Measurements from ENCODE around the gene ARMC7. TPM values are rescaled to one million over a fixed set of nuclear protein-coding genes. Genes with fewer than 3 reads are reported as not detected.

ARMC7 gene
- total and polyA plus RNA-seq, 10 of the 15 experiments (the other 5 are each of a cell fraction or from before 2014, with no cell fraction given) = 1.5 to 19.8 (median 6.3) TPM

DNA sequence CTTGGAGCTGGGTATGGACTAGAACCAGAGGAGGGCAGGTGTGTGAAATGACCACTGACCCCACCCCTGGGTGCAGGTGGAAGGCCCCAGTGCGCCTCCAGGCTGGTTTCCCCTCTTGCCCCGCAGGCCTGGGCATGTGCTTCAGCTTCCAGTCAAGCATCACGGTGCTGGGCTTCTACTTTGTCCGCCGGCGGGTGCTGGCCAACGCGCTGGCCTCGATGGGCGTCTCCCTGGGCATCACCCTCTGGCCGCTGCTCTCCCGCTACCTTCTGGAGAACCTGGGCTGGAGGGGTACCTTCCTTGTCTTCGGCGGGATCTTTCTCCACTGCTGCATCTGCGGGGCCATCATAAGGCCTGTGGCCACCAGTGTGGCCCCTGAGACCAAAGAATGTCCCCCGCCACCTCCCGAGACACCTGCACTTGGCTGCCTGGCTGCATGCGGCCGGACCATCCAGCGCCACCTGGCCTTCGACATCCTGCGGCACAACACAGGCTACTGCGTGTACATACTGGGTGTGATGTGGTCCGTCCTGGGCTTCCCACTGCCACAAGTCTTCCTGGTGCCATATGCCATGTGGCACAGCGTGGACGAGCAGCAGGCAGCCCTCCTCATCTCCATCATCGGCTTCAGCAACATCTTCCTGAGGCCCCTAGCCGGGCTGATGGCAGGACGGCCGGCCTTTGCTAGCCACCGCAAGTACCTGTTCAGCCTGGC is 9.7 kb upstream of the ARMC7 start (continued):
- TF ChIP-seq MXI1 (IDR thresholded peaks at IDR 0.05; ENCODE audit: low read depth, low read length) (no peak), CREM (IDR thresholded peaks at IDR 0.05; ENCODE audit: low read depth) (no peak), STAT3 (IDR thresholded peaks at IDR 0.05; ENCODE audit: low read depth, low read length) (no peak), IRF4 (IDR thresholded peaks at IDR 0.05; ENCODE audit: low read depth, low read length) (no peak), SMC3 (IDR thresholded peaks at IDR 0.05; ENCODE audit: borderline replicate concordance, low read length) (no peak)

- Histone ChIP-seq H3K9ac (ENCODE audit: control insufficient read depth, insufficient read depth, low read length) (no peak overlapping the region), H3K4me1 (ENCODE audit: control insufficient read depth, insufficient read depth, low read length) (0 out of 2 replicates have a peak, but pooled peaks cover 4% of the 10 kb centered on the region), H3K9me3 (replicated peaks; ENCODE audit: control insufficient read depth, insufficient read depth, low read length) (no peaks in the 10 kb centered on the region), H3K4me3 (no peak overlapping the region), H3K79me2 (ENCODE audit: control insufficient read depth, insufficient read depth, low read length) (no peaks in the 10 kb centered on the region), H2AFZ (ENCODE audit: control insufficient read depth, low read depth, low read length) (no peak overlapping the region; the same call in 1 of the 2 replicates), H3K4me2 (ENCODE audit: control insufficient read depth, insufficient read depth) (no peak overlapping the region; the same call in 1 of the 2 replicates), H4K20me1 (ENCODE audit: control insufficient read depth, insufficient read depth) (no peaks in the 10 kb centered on the region), H3K27me3 (replicated peaks in 1 of 2; ENCODE audit: control insufficient read depth in 2 of 2, insufficient read depth in 2 of 2, low read length in 1 of 2) (no peaks in the 10 kb centered on the region), H3K27ac (ENCODE audit: control insufficient read depth, insufficient read depth) (no peak overlapping the region), H3K36me3 (ENCODE audit: control insufficient read depth in 2 of 2, insufficient read depth in 2 of 2, low read length in 1 of 2) (no peaks in the 10 kb centered on the region)
- ChIA-PET RAD21 (ENCODE audit: unreplicated experiment) (interaction anchor here (1.0 to 3.0 kb wide), 3 partner anchors 12 to 24 kb away, joined by 4 to 14 read pairs (median 4); no protein-coding TSS in a partner anchor), POLR2A (interaction anchor here (0.6 to 1.3 kb wide), 7 partner anchors 9 to 312 kb away, joined by 3 to 4 read pairs (median 3); partner anchors contain the start of gene SLC16A5), SMC1A (ENCODE audit: uncharacterized antibody, unreplicated experiment) (interaction anchor here (0.7 to 2.2 kb wide), 4 partner anchors 12 to 36 kb away, joined by 3 to 6 read pairs (median 4); no protein-coding TSS in a partner anchor), CTCF (interaction anchor here (0.6 to 3.8 kb wide), 8 partner anchors 12 to 214 kb away, joined by 3 to 13 read pairs (median 4); partner anchors contain the start of gene NT5C)
- intact Hi-C loops (cut with micrococcal nuclease; ENCODE audit: unreplicated experiment) (no loop called here), in situ Hi-C loops (cut with MboI) (no loop called here)
- 19% methylated on average over 11 of the region's 12 CpGs for WGBS (ENCODE audit: insufficient coverage, insufficient replicate concordance, low lambda C conversion rate, missing lambda C conversion rate)
- DNase-seq (ENCODE audit: low read depth, low spot score) (peak; percentile 63), ATAC-seq (peak; percentile 86), FAIRE-seq (peak; percentile 38)
- no TSS peak for BruUV-seq (replicated peaks)
- no peak; the same call in 1 of the 2 replicates for TF ChIP-seq BACH1 (IDR thresholded peaks at IDR 0.05; ENCODE audit: borderline replicate concordance)
- no peak for TF ChIP-seq PRDM15 (CRISPR knock-in tag; IDR thresholded peaks at IDR 0.05)
- no peak for TF ChIP-seq BCL11A (IDR thresholded peaks at IDR 0.05; ENCODE audit: low read depth, low read length)
- TF ChIP-seq CHD2 (IDR thresholded peaks at IDR 0.05; ENCODE audit: borderline replicate concordance, low read depth, low read length) = no peak
- TF ChIP-seq, protein P1, sequence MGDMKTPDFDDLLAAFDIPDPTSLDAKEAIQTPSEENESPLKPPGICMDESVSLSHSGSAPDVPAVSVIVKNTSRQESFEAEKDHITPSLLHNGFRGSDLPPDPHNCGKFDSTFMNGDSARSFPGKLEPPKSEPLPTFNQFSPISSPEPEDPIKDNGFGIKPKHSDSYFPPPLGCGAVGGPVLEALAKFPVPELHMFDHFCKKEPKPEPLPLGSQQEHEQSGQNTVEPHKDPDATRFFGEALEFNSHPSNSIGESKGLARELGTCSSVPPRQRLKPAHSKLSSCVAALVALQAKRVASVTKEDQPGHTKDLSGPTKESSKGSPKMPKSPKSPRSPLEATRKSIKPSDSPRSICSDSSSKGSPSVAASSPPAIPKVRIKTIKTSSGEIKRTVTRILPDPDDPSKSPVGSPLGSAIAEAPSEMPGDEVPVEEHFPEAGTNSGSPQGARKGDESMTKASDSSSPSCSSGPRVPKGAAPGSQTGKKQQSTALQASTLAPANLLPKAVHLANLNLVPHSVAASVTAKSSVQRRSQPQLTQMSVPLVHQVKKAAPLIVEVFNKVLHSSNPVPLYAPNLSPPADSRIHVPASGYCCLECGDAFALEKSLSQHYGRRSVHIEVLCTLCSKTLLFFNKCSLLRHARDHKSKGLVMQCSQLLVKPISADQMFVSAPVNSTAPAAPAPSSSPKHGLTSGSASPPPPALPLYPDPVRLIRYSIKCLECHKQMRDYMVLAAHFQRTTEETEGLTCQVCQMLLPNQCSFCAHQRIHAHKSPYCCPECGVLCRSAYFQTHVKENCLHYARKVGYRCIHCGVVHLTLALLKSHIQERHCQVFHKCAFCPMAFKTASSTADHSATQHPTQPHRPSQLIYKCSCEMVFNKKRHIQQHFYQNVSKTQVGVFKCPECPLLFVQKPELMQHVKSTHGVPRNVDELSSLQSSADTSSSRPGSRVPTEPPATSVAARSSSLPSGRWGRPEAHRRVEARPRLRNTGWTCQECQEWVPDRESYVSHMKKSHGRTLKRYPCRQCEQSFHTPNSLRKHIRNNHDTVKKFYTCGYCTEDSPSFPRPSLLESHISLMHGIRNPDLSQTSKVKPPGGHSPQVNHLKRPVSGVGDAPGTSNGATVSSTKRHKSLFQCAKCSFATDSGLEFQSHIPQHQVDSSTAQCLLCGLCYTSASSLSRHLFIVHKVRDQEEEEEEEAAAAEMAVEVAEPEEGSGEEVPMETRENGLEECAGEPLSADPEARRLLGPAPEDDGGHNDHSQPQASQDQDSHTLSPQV (IDR thresholded peaks at IDR 0.05) = no peak
- TF ChIP-seq NFXL1 (IDR thresholded peaks at IDR 0.05; ENCODE audit: borderline replicate concordance) = no peak
- no peak; a peak in 1 of 4 replicates for TF ChIP-seq EP300 (IDR thresholded peaks at IDR 0.05; ENCODE audit: borderline replicate concordance in 1 of 2, control insufficient read depth in 1 of 2, low read depth in 2 of 2, low read length in 2 of 2)
- no peak for TF ChIP-seq KLF5 (IDR thresholded peaks at IDR 0.05; ENCODE audit: partially characterized antibody)
- TF ChIP-seq NFYA (IDR thresholded peaks at IDR 0.05; ENCODE audit: borderline replicate concordance, low read depth, low read length) = no peak
Observed at GRCh38 chr17:75102385-75102821, 7.4 kb upstream of the ARMC7 start.

All from GM12878 (cell line).